Measurements from ENCODE around the gene DHCR7. TPM values are rescaled to one million over a fixed set of nuclear protein-coding genes. Genes with fewer than 3 reads are reported as not detected.

Gene DHCR7
- total and polyA plus RNA-seq, 4 experiments from 2014 or later, result 15.3 to 18.0 (median 16.9) TPM

- H3K4me1 Mint-ChIP-seq, result no peaks in the 10 kb centered on the region
- intact Hi-C loops (cut with micrococcal nuclease), result no loop called here
- H3K27ac Mint-ChIP-seq, result no peak overlapping the region
- ChIA-PET POLR2A (ENCODE audit: partially characterized antibody) (no interaction called here), CTCF (ENCODE audit: partially characterized antibody) (no interaction called here)
- Histone ChIP-seq H3K36me3 (ENCODE audit: insufficient read depth, low read length) (peaks cover 90% of the 10 kb centered on the region), H3K9me3 (ENCODE audit: control insufficient read depth in 1 of 2, low read length in 2 of 2) (no peaks in the 10 kb centered on the region), H3K27ac (ENCODE audit: low read depth, low read length) (no peak overlapping the region), H3K4me3 (ENCODE audit: low read length in 2 of 2) (no peak overlapping the region), H3K4me1 (ENCODE audit: insufficient read depth, low read length) (no peaks in the 10 kb centered on the region), H3K27me3 (ENCODE audit: insufficient read depth, low read length) (no peaks in the 10 kb centered on the region)
- H3K4me3 Mint-ChIP-seq, result no peak overlapping the region
- no peaks in the 10 kb centered on the region for H3K9me3 Mint-ChIP-seq
- no peak for DNase-seq
- H3K27me3 Mint-ChIP-seq, result no peaks in the 10 kb centered on the region
- H3K36me3 Mint-ChIP-seq, result peaks cover 45 to 67% of the 10 kb centered on the region in 2 donors
Observed at GRCh38 chr11:71476031-71476430, 27.8 kb upstream of the DHCR7 start.

GRCh38 chr11:71474771-71475483 is 26.7 kb upstream of the DHCR7 start:
- Histone ChIP-seq H3K4me3 (ENCODE audit: low read length in 2 of 2) (no peak overlapping the region), H3K27ac (ENCODE audit: low read depth, low read length) (no peak overlapping the region), H3K36me3 (ENCODE audit: insufficient read depth, low read length) (peaks cover 80% of the 10 kb centered on the region), H3K4me1 (ENCODE audit: insufficient read depth, low read length) (no peaks in the 10 kb centered on the region), H3K9me3 (ENCODE audit: control insufficient read depth in 1 of 2, low read length in 2 of 2) (no peaks in the 10 kb centered on the region), H3K27me3 (ENCODE audit: insufficient read depth, low read length) (no peaks in the 10 kb centered on the region)
- Mint-ChIP-seq H3K27ac (no peak overlapping the region), H3K4me1 (no peaks in the 10 kb centered on the region), H3K36me3 (peaks cover 42 to 68% of the 10 kb centered on the region in 2 donors), H3K4me3 (no peak overlapping the region), H3K27me3 (no peaks in the 10 kb centered on the region), H3K9me3 (no peaks in the 10 kb centered on the region)
- ChIA-PET POLR2A (ENCODE audit: partially characterized antibody) (no interaction called here), CTCF (ENCODE audit: partially characterized antibody) (no interaction called here)
- intact Hi-C loops (cut with micrococcal nuclease), result no loop called here
- DNase-seq, result no peak

- CTCF ChIA-PET (ENCODE audit: partially characterized antibody), result no interaction called here
- Histone ChIP-seq H3K4me1 (ENCODE audit: insufficient read depth, low read length) (no peaks in the 10 kb centered on the region), H3K4me3 (ENCODE audit: low read length in 2 of 2) (no peak overlapping the region), H3K27ac (ENCODE audit: low read depth, low read length) (no peak overlapping the region), H3K27me3 (ENCODE audit: insufficient read depth, low read length) (no peaks in the 10 kb centered on the region), H3K9me3 (ENCODE audit: control insufficient read depth in 1 of 2, low read length in 2 of 2) (no peaks in the 10 kb centered on the region), H3K36me3 (ENCODE audit: insufficient read depth, low read length) (peaks cover 73% of the 10 kb centered on the region)
- Mint-ChIP-seq H3K4me1 (no peaks in the 10 kb centered on the region), H3K36me3 (peaks cover 36 to 66% of the 10 kb centered on the region in 2 donors), H3K9me3 (no peaks in the 10 kb centered on the region), H3K27ac (peak overlapping the region in 1 of 7 donors; percentile 13), H3K27me3 (no peaks in the 10 kb centered on the region), H3K4me3 (no peak overlapping the region)
- POLR2A ChIA-PET (ENCODE audit: partially characterized antibody), result no interaction called here
- intact Hi-C loops (cut with micrococcal nuclease), result no loop called here
- DNase-seq, result no peak
Observed at GRCh38 chr11:71474141-71474770, 26.1 kb upstream of the DHCR7 start.

- CTCF ChIA-PET (ENCODE audit: partially characterized antibody), result no interaction called here
- no peak for DNase-seq
- peaks cover 70% of the 10 kb centered on the region for H3K36me3 ChIP-seq (ENCODE audit: insufficient read depth, low read length)
Observed at GRCh38 chr11:71473793-71474080, 25.5 kb upstream of the DHCR7 start.

GRCh38 chr11:71472941-71473792 is 25.0 kb upstream of the DHCR7 start:
- H3K27me3 ChIP-seq (ENCODE audit: insufficient read depth, low read length), result no peaks in the 10 kb centered on the region
- no peak overlapping the region for H3K4me3 ChIP-seq (ENCODE audit: low read length in 2 of 2)
- no peaks in the 10 kb centered on the region for H3K9me3 ChIP-seq (ENCODE audit: control insufficient read depth in 1 of 2, low read length in 2 of 2)
- Mint-ChIP-seq H3K9me3 (no peaks in the 10 kb centered on the region), H3K4me1 (peaks cover 0 to 3% (median 0%) of the 10 kb centered on the region in 4 donors), H3K36me3 (peaks cover 42 to 72% of the 10 kb centered on the region in 2 donors), H3K4me3 (no peak overlapping the region), H3K27me3 (no peaks in the 10 kb centered on the region), H3K27ac (no peak overlapping the region)
- DNase-seq, result no peak
- no peaks in the 10 kb centered on the region for H3K4me1 ChIP-seq (ENCODE audit: insufficient read depth, low read length)
- ChIA-PET CTCF (ENCODE audit: partially characterized antibody) (no interaction called here), POLR2A (ENCODE audit: partially characterized antibody) (no interaction called here)
- peaks cover 65% of the 10 kb centered on the region for H3K36me3 ChIP-seq (ENCODE audit: insufficient read depth, low read length)
- no peak overlapping the region for H3K27ac ChIP-seq (ENCODE audit: low read depth, low read length)
- intact Hi-C loops (cut with micrococcal nuclease), result no loop called here

More at GRCh38 chr11:71473793-71474080, 25.5 kb upstream of the DHCR7 start:
- intact Hi-C loops (cut with micrococcal nuclease), result no loop called here
- Mint-ChIP-seq H3K9me3 (no peaks in the 10 kb centered on the region), H3K27ac (no peak overlapping the region), H3K4me3 (no peak overlapping the region), H3K4me1 (no peaks in the 10 kb centered on the region), H3K27me3 (no peaks in the 10 kb centered on the region), H3K36me3 (peaks cover 40 to 67% of the 10 kb centered on the region in 2 donors)
- no peaks in the 10 kb centered on the region for H3K27me3 ChIP-seq (ENCODE audit: insufficient read depth, low read length)
- H3K27ac ChIP-seq (ENCODE audit: low read depth, low read length), result no peak overlapping the region
- H3K4me3 ChIP-seq (ENCODE audit: low read length in 2 of 2), result no peak overlapping the region
- POLR2A ChIA-PET (ENCODE audit: partially characterized antibody), result no interaction called here
- H3K4me1 ChIP-seq (ENCODE audit: insufficient read depth, low read length), result no peaks in the 10 kb centered on the region
- no peaks in the 10 kb centered on the region for H3K9me3 ChIP-seq (ENCODE audit: control insufficient read depth in 1 of 2, low read length in 2 of 2)

- Mint-ChIP-seq H3K36me3 (peaks cover 41 to 73% of the 10 kb centered on the region in 2 donors), H3K27ac (peak overlapping the region in 1 of 7 donors; percentile 37), H3K4me1 (peaks cover 0 to 4% (median 0%) of the 10 kb centered on the region in 4 donors), H3K27me3 (no peaks in the 10 kb centered on the region), H3K4me3 (no peak overlapping the region), H3K9me3 (no peaks in the 10 kb centered on the region)
- no peak overlapping the region for H3K27ac ChIP-seq (ENCODE audit: low read depth, low read length)
- H3K4me3 ChIP-seq (ENCODE audit: low read length in 2 of 2), result no peak overlapping the region
- H3K36me3 ChIP-seq (ENCODE audit: insufficient read depth, low read length), result peaks cover 57% of the 10 kb centered on the region
- intact Hi-C loops (cut with micrococcal nuclease), result no loop called here
- CTCF ChIA-PET (ENCODE audit: partially characterized antibody), result no interaction called here
- no peaks in the 10 kb centered on the region for H3K4me1 ChIP-seq (ENCODE audit: insufficient read depth, low read length)
- H3K27me3 ChIP-seq (ENCODE audit: insufficient read depth, low read length), result no peaks in the 10 kb centered on the region
- DNase-seq, result no peak
- POLR2A ChIA-PET (ENCODE audit: partially characterized antibody), result no interaction called here
- no peaks in the 10 kb centered on the region for H3K9me3 ChIP-seq (ENCODE audit: control insufficient read depth in 1 of 2, low read length in 2 of 2)
Observed at GRCh38 chr11:71472357-71472885, 24.2 kb upstream of the DHCR7 start.

- H3K27ac ChIP-seq (ENCODE audit: low read depth, low read length), result no peak overlapping the region
- H3K4me1 Mint-ChIP-seq, result peaks cover 0 to 4% (median 0%) of the 10 kb centered on the region in 4 donors
Observed at GRCh38 chr11:71470946-71471345, 22.8 kb upstream of the DHCR7 start.

More at GRCh38 chr11:71470946-71471345, 22.8 kb upstream of the DHCR7 start:
- no peaks in the 10 kb centered on the region for H3K27me3 Mint-ChIP-seq
- H3K27ac Mint-ChIP-seq, result peak overlapping the region in 1 of 7 donors; percentile 17
- peaks cover 42 to 70% of the 10 kb centered on the region in 2 donors for H3K36me3 Mint-ChIP-seq
- no peak for DNase-seq
- intact Hi-C loops (cut with micrococcal nuclease), result no loop called here
- no peaks in the 10 kb centered on the region for H3K4me1 ChIP-seq (ENCODE audit: insufficient read depth, low read length)
- ChIA-PET POLR2A (ENCODE audit: partially characterized antibody) (no interaction called here), CTCF (ENCODE audit: partially characterized antibody) (no interaction called here)
- no peaks in the 10 kb centered on the region for H3K27me3 ChIP-seq (ENCODE audit: insufficient read depth, low read length)
- H3K9me3 ChIP-seq (ENCODE audit: control insufficient read depth in 1 of 2, low read length in 2 of 2), result no peaks in the 10 kb centered on the region
- no peaks in the 10 kb centered on the region for H3K9me3 Mint-ChIP-seq
- peaks cover 57% of the 10 kb centered on the region for H3K36me3 ChIP-seq (ENCODE audit: insufficient read depth, low read length)
- no peak overlapping the region for H3K4me3 Mint-ChIP-seq
- H3K4me3 ChIP-seq (ENCODE audit: low read length in 2 of 2), result no peak overlapping the region
